CD4-positive, alpha-beta T cell (primary cell): ENCODE results near the gene ATP5F1D. TPM values are rescaled to one million over a fixed set of nuclear protein-coding genes. Genes with fewer than 3 reads are reported as not detected.
A peak's percentile ranks its signal among the peaks of the same experiment; 100 is the strongest.

Experiments used
- ATAC-seq: fragments of 200-7000 bp; cut with Tn5 transposase; one replicate; pipeline ENCODE4 v1.10.0; 2022; ENCODE audit warnings: mild to moderate bottlenecking; ENCODE audit not compliant: poor library complexity
- CTCF ChIA-PET: fragments of 350-600 bp; sonication (Branson Sonifier 250); formaldehyde crosslinking; loops from one replicate; lab custom pipeline; 2021; ENCODE audit warnings: antibody characterized with exemption, inconsistent platforms; lab: Charles Lee
- POLR2A ChIA-PET: fragments of 350-600 bp; sonication (Branson Sonifier 250); formaldehyde crosslinking; loops from one replicate; lab custom pipeline; 2021; ENCODE audit warnings: antibody characterized with exemption, inconsistent platforms; lab: Charles Lee
- DNase-seq, 14 experiments: peaks; one replicate each; pipeline ENCODE4 v3.0.0-alpha.2; 2013 to 2020; ENCODE audit warnings: mixed read lengths in 2 of 14
- H3K27ac ChIP-seq, 2 donors: one replicate each; pipeline versions ENCODE4 v1.5.1 to v1.7.0; 2013; ENCODE audit warnings: low read length in 2 of 2, low read depth in 1 of 2, mild to moderate bottlenecking in 1 of 2
- H3K27me3 ChIP-seq, 2 experiments: 1 replicate in 1 of 2; 2 replicates in 1 of 2; pipeline versions ENCODE4 v1.6.1 to v1.7.0; 2013; ENCODE audit warnings: low read length in 2 of 2, control low read depth in 1 of 2, mild to moderate bottlenecking in 1 of 2, moderate library complexity in 1 of 2; ENCODE audit not compliant: insufficient read depth in 2 of 2, control insufficient read depth in 1 of 2
- H3K36me3 ChIP-seq: one replicate; pipeline ENCODE4 v1.6.1; 2013; ENCODE audit warnings: low read length, control low read depth; ENCODE audit not compliant: insufficient read depth
- H3K4me1 ChIP-seq: one replicate; pipeline ENCODE4 v1.6.1; 2013; ENCODE audit warnings: low read length, control low read depth; ENCODE audit not compliant: insufficient read depth
- H3K4me3 ChIP-seq: one replicate; pipeline ENCODE4 v1.5.1; 2013; ENCODE audit warnings: mild to moderate bottlenecking, low read length, moderate library complexity
- H3K9me3 ChIP-seq, 2 experiments: 1 replicate in 1 of 2; 2 replicates in 1 of 2; pipeline versions ENCODE4 v1.6.1 to v1.7.0; 2013; ENCODE audit warnings: low read length in 2 of 2, mild to moderate bottlenecking in 2 of 2, control low read depth in 1 of 2, moderate library complexity in 1 of 2; ENCODE audit not compliant: control insufficient read depth in 1 of 2, insufficient read depth in 1 of 2
- H3K27ac Mint-ChIP-seq: one replicate; pipeline ENCODE4 v1.8.0; 2020; ENCODE audit warnings: mixed read lengths
- H3K27me3 Mint-ChIP-seq: one replicate; pipeline ENCODE4 v1.8.0; 2021; ENCODE audit warnings: mixed read lengths
- H3K36me3 Mint-ChIP-seq: one replicate; pipeline ENCODE4 v1.8.0; 2021; ENCODE audit warnings: low read depth, mixed read lengths
- H3K4me1 Mint-ChIP-seq: one replicate; pipeline ENCODE4 v1.8.0; 2021; ENCODE audit warnings: low read depth, mixed read lengths
- H3K4me3 Mint-ChIP-seq: one replicate; pipeline ENCODE4 v1.8.0; 2020; ENCODE audit warnings: mild to moderate bottlenecking, mixed read lengths
- H3K9me3 Mint-ChIP-seq: one replicate; pipeline ENCODE4 v1.8.0; 2020; ENCODE audit warnings: mixed read lengths
- intact Hi-C, 2 experiments: fragments of 100-400 bp; cut with DNase I in 1 of 2; cut with micrococcal nuclease in 1 of 2; formaldehyde crosslinking; loops; one replicate each; pipeline versions ENCODE4 v1.15.1 to v1.9.0; 2023 to 2025; cut with DNase I, micrococcal nuclease
- total RNA-seq, 174 experiments: library from RNA in 2 of 174; stranded (reverse) in 2 of 174; gene quantifications; one replicate each; pipeline ENCODE4 v1.2.3 and lab custom pipeline; 2021 to 2026
- TF ChIP-seq, protein P1 (sequence below): fragments of 200-600 bp; IDR thresholded peaks from one replicate; pipeline ENCODE4 v1.8.0; 2022; ENCODE audit warnings: antibody characterized with exemption, mild to moderate bottlenecking

ATP5F1D gene
- total RNA-seq, 2 experiments from 2014 or later = 77.6 to 92.6 TPM

DNA sequence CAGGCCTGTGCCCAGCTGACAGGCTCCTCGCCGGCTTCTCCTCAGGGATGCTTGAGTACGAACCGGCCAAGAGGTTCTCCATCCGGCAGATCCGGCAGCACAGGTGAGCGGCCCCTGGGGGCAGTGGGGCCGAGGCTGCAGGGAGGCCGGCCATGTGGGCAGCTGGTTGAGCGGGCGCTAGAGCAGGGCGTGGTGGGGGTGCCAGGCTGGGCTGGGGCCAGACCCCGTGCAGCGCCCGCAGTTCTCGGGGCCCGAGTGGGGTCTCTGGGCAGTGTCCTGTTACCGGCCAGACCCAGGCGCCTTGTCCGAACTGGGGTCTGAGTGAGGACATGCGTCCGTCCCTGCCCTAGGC lies 19.7 kb upstream of the ATP5F1D start:
- peaks cover 46% of the 10 kb centered on the region for H3K36me3 ChIP-seq
- H3K4me3 ChIP-seq = no peak overlapping the region
- H3K4me1 ChIP-seq = no peaks in the 10 kb centered on the region
- Mint-ChIP-seq H3K27ac (no peak overlapping the region), H3K27me3 (no peaks in the 10 kb centered on the region), H3K36me3 (peaks cover 7% of the 10 kb centered on the region), H3K4me3 (no peak overlapping the region), H3K9me3 (no peaks in the 10 kb centered on the region), H3K4me1 (no peaks in the 10 kb centered on the region)
- H3K27me3 ChIP-seq = no peaks in the 10 kb centered on the region
- intact Hi-C loops = no loop called here
- ChIA-PET POLR2A (no interaction called here), CTCF (no interaction called here)
- DNase-seq (no peak), ATAC-seq (no peak)
- H3K27ac ChIP-seq = no peak overlapping the region
- TF ChIP-seq, protein P1, sequence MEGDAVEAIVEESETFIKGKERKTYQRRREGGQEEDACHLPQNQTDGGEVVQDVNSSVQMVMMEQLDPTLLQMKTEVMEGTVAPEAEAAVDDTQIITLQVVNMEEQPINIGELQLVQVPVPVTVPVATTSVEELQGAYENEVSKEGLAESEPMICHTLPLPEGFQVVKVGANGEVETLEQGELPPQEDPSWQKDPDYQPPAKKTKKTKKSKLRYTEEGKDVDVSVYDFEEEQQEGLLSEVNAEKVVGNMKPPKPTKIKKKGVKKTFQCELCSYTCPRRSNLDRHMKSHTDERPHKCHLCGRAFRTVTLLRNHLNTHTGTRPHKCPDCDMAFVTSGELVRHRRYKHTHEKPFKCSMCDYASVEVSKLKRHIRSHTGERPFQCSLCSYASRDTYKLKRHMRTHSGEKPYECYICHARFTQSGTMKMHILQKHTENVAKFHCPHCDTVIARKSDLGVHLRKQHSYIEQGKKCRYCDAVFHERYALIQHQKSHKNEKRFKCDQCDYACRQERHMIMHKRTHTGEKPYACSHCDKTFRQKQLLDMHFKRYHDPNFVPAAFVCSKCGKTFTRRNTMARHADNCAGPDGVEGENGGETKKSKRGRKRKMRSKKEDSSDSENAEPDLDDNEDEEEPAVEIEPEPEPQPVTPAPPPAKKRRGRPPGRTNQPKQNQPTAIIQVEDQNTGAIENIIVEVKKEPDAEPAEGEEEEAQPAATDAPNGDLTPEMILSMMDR = no peak
- H3K9me3 ChIP-seq = peaks cover 0 to 3% of the 10 kb centered on the region in 2 experiments

DNA sequence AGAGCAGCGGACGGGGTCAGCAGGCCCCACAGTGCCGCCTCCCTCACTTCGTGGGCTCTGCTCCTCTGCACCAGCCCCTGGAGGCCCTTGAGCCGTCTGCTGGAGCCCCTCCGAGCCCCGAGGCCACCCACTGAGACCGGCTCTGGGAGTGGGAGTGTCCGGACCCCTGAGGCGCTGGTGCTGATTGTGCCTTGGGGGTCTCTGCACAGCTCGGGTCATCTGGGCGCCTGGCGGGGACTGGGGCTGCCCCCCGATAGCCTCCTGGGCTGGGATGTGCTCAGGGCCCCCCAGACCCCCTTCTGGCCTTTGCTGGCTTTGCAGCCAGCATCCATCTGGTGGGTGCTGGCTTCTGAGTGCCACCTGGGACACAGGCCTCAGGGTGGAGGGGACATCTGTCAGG lies 19.2 kb upstream of the ATP5F1D start:
- intact Hi-C loops = no loop called here
- Mint-ChIP-seq H3K4me1 (no peaks in the 10 kb centered on the region), H3K27ac (no peak overlapping the region), H3K4me3 (no peak overlapping the region), H3K9me3 (no peaks in the 10 kb centered on the region), H3K27me3 (no peaks in the 10 kb centered on the region), H3K36me3 (peaks cover 10% of the 10 kb centered on the region)
- DNase-seq = no peak
- TF ChIP-seq, protein P1 = no peak
- ChIA-PET POLR2A (no interaction called here), CTCF (no interaction called here)
- ATAC-seq = no peak
- no peak overlapping the region for H3K4me3 ChIP-seq
- H3K4me1 ChIP-seq = no peaks in the 10 kb centered on the region
- H3K27ac ChIP-seq = no peak overlapping the region
- no peaks in the 10 kb centered on the region for H3K27me3 ChIP-seq
- peaks cover 48% of the 10 kb centered on the region for H3K36me3 ChIP-seq
- H3K9me3 ChIP-seq = peaks cover 0 to 5% of the 10 kb centered on the region in 2 experiments

DNA sequence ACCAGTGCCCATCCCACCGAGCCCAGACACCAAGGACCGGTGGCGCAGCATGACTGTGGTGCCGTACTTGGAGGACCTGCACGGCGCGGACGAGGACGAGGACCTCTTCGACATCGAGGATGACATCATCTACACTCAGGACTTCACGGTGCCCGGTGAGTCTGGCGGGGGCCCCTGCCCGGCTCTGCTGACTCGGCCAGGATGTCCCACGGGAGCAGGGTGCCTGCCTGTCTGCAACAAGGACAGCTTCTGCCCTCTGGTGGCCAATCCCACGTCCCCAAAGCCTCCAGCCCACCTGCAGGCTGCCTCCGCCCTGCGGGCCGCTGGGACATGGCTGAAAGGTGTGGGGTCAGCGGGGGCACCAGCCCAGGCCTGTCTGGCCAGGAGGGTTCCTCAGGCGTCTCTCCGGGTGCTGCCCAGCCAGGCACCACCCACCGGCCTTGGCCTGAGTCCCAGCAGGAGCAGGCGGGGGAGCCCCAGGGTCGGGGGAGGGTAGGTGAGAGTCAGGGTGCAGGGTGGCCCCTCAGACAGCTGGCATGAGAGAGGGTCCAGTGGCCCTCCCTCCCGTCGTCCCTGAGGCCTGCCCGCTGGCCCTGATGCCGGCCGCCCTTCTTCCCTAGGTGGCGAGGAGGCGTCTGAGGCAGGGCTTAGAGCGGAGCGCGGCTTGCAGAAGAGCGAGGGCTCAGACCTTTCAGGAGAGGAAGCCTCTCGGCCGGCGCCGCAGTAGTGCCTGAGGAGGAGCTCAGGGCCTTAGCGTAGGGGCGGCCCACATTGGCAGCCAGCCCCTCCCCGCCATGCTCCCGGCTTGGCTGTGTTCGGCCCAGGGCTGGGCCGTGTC lies 18.3 kb upstream of the ATP5F1D start:
- ChIA-PET POLR2A (no interaction called here), CTCF (no interaction called here)
- ATAC-seq (peak; percentile 37), DNase-seq (peak in 3 of 14 experiments; percentile 43 to 64 (median 57))
- intact Hi-C loops = no loop called here
- TF ChIP-seq, protein P1 = no peak
- peaks cover 0 to 5% of the 10 kb centered on the region in 2 experiments for H3K9me3 ChIP-seq
- Mint-ChIP-seq H3K27me3 (no peaks in the 10 kb centered on the region), H3K27ac (no peak overlapping the region), H3K36me3 (peaks cover 7% of the 10 kb centered on the region), H3K4me1 (no peaks in the 10 kb centered on the region), H3K4me3 (no peak overlapping the region), H3K9me3 (no peaks in the 10 kb centered on the region)
- no peak overlapping the region for H3K4me3 ChIP-seq
- no peaks in the 10 kb centered on the region for H3K4me1 ChIP-seq
- H3K27me3 ChIP-seq = no peaks in the 10 kb centered on the region
- no peak overlapping the region for H3K27ac ChIP-seq
- peaks cover 49% of the 10 kb centered on the region for H3K36me3 ChIP-seq
